PC-9 (cell line): ENCODE measurements around the gene CYB5RL. TPM values are rescaled to one million over a fixed set of nuclear protein-coding genes. Genes with fewer than 3 reads are reported as not detected.
"Not testable (repeated sequence)": the region's sequence is repeated elsewhere in the genome, so short reads cannot be mapped to it uniquely, and the experiment has no call there.

Source experiments
- BruUV-seq: library from RNA; stranded (reverse); fragments of 400-500 nt; replicated peaks from 2 replicates; lab custom pipeline; 2021; lab: Mats Ljungman, UMichigan
- CTCF ChIA-PET: fragments of 300-600 bp; sonication (Branson Sonifier 250); formaldehyde crosslinking; loops from one replicate; lab custom pipeline; 2022; ENCODE audit warnings: antibody characterized with exemption; lab: Charles Lee
- POLR2A ChIA-PET: fragments of 300-600 bp; sonication (Branson Sonifier 250); formaldehyde crosslinking; loops from one replicate; lab custom pipeline; 2022; ENCODE audit warnings: antibody characterized with exemption; ENCODE audit not compliant: unreplicated experiment; lab: Charles Lee
- DNase-seq, 2 experiments: peaks; one replicate each; pipeline versions ENCODE4 v3.0.0 to v3.0.0-alpha.2; 2015 to 2022; ENCODE audit warnings: mixed read lengths in 1 of 2
- H2AFZ ChIP-seq: fragments of 200-600 bp; sonication (generic); 2 replicates; pipeline ENCODE4 v1.8.1; 2017; ENCODE audit warnings: antibody characterized with exemption
- H3F3A ChIP-seq: fragments of 200-600 bp; sonication (generic); 2 replicates; pipeline ENCODE4 v1.8.1; 2017; ENCODE audit warnings: antibody characterized with exemption, mild to moderate bottlenecking, low read depth; ENCODE audit not compliant: insufficient read depth
- H3K27ac ChIP-seq: fragments of 200-600 bp; sonication (generic); 2 replicates; pipeline ENCODE4 v1.6.1; 2016; ENCODE audit warnings: mixed run types
- H3K27me3 ChIP-seq: fragments of 200-600 bp; sonication (generic); 2 replicates; pipeline ENCODE4 v1.6.1; 2016; ENCODE audit warnings: low read depth, mixed run types; ENCODE audit not compliant: insufficient read depth
- H3K36me3 ChIP-seq: fragments of 200-600 bp; sonication (generic); 2 replicates; pipeline ENCODE4 v1.6.1; 2016; ENCODE audit warnings: low read depth, mixed run types
- H3K4me1 ChIP-seq: fragments of 200-600 bp; sonication (generic); replicated peaks from 2 replicates; pipeline ENCODE4 v1.6.1; 2016; ENCODE audit warnings: mixed run types; ENCODE audit not compliant: insufficient read depth
- H3K4me2 ChIP-seq: fragments of 200-600 bp; sonication (generic); 2 replicates; pipeline ENCODE4 v1.6.1; 2017; ENCODE audit warnings: mixed run types
- H3K4me3 ChIP-seq: fragments of 200-600 bp; sonication (generic); 2 replicates; pipeline ENCODE4 v1.6.1; 2016; ENCODE audit warnings: mixed run types
- H3K79me2 ChIP-seq: fragments of 200-600 bp; sonication (generic); 2 replicates; pipeline ENCODE4 v1.6.1; 2017; ENCODE audit warnings: low read depth, mixed run types
- H3K9me2 ChIP-seq: fragments of 200-600 bp; sonication (generic); 2 replicates; pipeline ENCODE4 v1.8.1; 2017; ENCODE audit warnings: mild to moderate bottlenecking; ENCODE audit not compliant: insufficient read depth
- H3K9me3 ChIP-seq: fragments of 200-600 bp; sonication (generic); 2 replicates; pipeline ENCODE4 v1.8.1; 2016; ENCODE audit warnings: low read depth; ENCODE audit not compliant: insufficient read depth
- H4K20me1 ChIP-seq: fragments of 200-600 bp; sonication (generic); 2 replicates; pipeline ENCODE4 v1.8.1; 2017; ENCODE audit not compliant: insufficient read depth
- EZH2 ChIP-seq: fragments of 200-600 bp; sonication (generic); IDR thresholded peaks from 2 replicates; pipeline ENCODE4 v1.8.0; 2017; ENCODE audit warnings: antibody characterized with exemption, low read depth
- intact Hi-C: fragments of 100-400 bp; cut with micrococcal nuclease; formaldehyde crosslinking; loops from one replicate; pipeline ENCODE4 v1.10.0; 2022; ENCODE audit not compliant: unreplicated experiment
- total RNA-seq: library from RNA; stranded (reverse); gene quantifications from 2 replicates; pipeline ENCODE4 v1.2.3, GENCODE V29; 2021
- TF ChIP-seq, protein P1 (sequence below): fragments of 200-600 bp; sonication (generic); conservative IDR thresholded peaks from 2 replicates; pipeline ENCODE4 v1.6.1; 2017; ENCODE audit warnings: mixed run types, antibody characterized with exemption, mild to moderate bottlenecking, moderate library complexity

CYB5RL gene
- total RNA-seq, 1 experiment from 2014 or later: 6.7 TPM

DNA sequence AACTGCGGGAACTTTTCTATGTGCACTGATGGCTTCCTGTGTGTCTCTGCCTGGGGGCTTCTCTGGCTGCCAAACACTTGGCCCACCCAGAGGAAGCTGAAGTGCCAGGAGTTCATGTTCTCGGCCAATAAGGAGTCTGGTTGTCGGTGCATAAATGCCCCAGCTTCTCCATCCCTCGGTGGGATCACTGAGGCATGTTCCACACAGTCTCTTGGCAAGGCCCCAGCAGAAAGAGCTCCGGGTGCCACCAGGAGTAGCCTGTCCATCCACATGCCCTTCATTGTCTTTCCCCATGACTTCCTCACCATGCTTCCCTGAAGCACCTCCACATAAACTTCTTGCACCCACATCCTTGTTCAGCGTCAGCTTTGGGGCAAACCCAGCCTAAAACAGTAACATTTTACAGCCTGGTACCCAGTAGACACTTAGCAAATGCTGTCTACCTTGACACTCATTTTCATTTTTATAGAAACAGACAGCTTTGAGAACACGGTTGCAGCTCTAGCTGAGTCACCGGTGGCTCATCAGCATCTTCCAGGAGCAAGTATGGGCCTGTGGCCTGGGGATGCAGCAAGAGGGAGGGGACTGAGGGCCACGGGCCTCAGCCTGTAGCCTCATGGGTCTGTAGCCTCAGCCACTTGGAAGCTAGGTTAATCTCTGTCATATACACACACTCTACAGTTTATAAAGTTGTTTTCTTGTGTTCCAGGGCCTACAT is 32.2 kb downstream of the CYB5RL start:
- no peak overlapping the region for H3K4me3 ChIP-seq
- H4K20me1 ChIP-seq: no peaks in the 10 kb centered on the region
- ChIA-PET CTCF (no interaction called here), POLR2A (no interaction called here)
- H3K9me2 ChIP-seq: no peaks in the 10 kb centered on the region
- H3K27ac ChIP-seq: no peak overlapping the region
- BruUV-seq: no TSS peak
- H3K27me3 ChIP-seq: no peaks in the 10 kb centered on the region
- no peaks in the 10 kb centered on the region for H3K36me3 ChIP-seq
- intact Hi-C loops: no loop called here
- no peak overlapping the region for H2AFZ ChIP-seq
- no peak for DNase-seq
- H3K4me2 ChIP-seq: no peak overlapping the region
- TF ChIP-seq, protein P1, sequence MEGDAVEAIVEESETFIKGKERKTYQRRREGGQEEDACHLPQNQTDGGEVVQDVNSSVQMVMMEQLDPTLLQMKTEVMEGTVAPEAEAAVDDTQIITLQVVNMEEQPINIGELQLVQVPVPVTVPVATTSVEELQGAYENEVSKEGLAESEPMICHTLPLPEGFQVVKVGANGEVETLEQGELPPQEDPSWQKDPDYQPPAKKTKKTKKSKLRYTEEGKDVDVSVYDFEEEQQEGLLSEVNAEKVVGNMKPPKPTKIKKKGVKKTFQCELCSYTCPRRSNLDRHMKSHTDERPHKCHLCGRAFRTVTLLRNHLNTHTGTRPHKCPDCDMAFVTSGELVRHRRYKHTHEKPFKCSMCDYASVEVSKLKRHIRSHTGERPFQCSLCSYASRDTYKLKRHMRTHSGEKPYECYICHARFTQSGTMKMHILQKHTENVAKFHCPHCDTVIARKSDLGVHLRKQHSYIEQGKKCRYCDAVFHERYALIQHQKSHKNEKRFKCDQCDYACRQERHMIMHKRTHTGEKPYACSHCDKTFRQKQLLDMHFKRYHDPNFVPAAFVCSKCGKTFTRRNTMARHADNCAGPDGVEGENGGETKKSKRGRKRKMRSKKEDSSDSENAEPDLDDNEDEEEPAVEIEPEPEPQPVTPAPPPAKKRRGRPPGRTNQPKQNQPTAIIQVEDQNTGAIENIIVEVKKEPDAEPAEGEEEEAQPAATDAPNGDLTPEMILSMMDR: no peak
- no peak for TF ChIP-seq EZH2
- no peaks in the 10 kb centered on the region for H3F3A ChIP-seq
- no peaks in the 10 kb centered on the region for H3K9me3 ChIP-seq
- no peaks in the 10 kb centered on the region for H3K4me1 ChIP-seq
- no peaks in the 10 kb centered on the region for H3K79me2 ChIP-seq

DNA sequence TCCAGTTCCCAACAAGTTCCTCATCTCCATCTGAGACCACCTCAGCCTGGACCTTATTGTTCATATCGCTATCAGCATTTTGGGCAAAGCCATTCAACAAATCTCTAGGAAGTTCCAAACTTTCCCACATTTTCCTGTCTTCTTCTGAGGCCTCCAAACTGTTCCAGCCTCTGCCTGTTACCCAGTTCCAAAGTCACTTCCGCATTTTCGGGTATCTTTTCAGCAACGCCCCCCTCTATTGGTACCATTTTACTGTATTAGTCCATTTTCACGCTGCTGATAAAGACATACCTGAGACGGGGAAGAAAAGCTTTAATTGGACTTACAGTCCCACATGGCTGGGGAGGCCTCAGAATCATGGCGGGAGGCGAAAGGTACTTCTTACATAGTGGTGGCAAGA is 33.5 kb downstream of the CYB5RL start:
- DNase-seq, POLR2A ChIA-PET, H3K36me3 ChIP-seq, BruUV-seq, CTCF ChIA-PET, H3K27me3 ChIP-seq, H3K4me2 ChIP-seq, H3K79me2 ChIP-seq, H3F3A ChIP-seq, H4K20me1 ChIP-seq, H3K9me3 ChIP-seq, intact Hi-C loops, H3K9me2 ChIP-seq, H3K4me1 ChIP-seq, H2AFZ ChIP-seq, H3K27ac ChIP-seq, H3K4me3 ChIP-seq: not testable (repeated sequence)

DNA sequence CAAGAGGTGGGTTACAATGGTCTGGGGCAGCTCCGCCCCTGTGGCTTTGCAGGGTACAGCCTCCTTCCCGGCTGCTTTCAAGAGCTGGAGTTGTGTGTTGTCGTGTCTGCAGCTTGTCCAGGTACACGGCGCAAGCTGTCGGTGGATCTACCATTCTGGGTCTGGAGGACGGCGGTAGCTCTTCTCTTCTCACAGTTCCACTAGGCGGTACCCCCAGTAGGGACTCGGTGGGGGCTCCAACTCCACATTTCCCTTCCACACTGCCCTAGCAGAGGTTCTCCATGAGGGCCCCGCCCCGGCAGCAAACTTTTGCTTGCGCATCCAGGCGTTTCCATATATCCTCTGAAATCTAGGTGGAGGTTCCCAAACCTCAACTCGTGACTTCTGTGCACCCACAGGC is 34.7 kb downstream of the CYB5RL start:
- H4K20me1 ChIP-seq: no peaks in the 10 kb centered on the region
- H3K9me2 ChIP-seq: no peaks in the 10 kb centered on the region
- intact Hi-C loops: no loop called here
- H3K27ac ChIP-seq: no peak overlapping the region
- H3K27me3 ChIP-seq: no peaks in the 10 kb centered on the region
- H3K4me1 ChIP-seq: no peaks in the 10 kb centered on the region
- no peaks in the 10 kb centered on the region for H3K36me3 ChIP-seq
- no peak for DNase-seq
- H3F3A ChIP-seq: no peaks in the 10 kb centered on the region
- no peak for TF ChIP-seq EZH2
- TF ChIP-seq, protein P1: no peak
- H3K79me2 ChIP-seq: no peaks in the 10 kb centered on the region
- CTCF ChIA-PET: no interaction called here
- H3K4me3 ChIP-seq: no peak overlapping the region
- no peaks in the 10 kb centered on the region for H3K9me3 ChIP-seq
- H2AFZ ChIP-seq: no peak overlapping the region
- H3K4me2 ChIP-seq: no peak overlapping the region
- POLR2A ChIA-PET: no interaction called here
- BruUV-seq: no TSS peak

DNA sequence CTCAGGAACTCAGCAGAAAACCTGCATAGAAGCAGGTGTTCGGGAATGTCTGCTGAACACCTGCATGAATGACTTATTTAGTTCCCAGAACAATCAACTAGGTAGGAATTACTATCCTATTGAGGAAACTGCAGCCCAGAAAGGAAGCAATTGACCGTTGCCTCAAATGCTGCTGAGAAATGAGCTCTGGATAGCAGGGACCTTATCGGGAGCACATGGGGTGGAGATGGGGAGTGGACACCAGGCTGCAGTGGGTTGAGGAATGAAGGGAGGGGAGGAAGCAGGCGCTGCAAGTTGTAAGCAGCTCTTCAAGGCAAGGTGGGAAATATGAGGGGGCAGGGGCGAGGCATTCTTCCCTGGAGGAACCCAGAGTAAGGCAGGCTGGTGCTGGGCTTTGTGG is 36.3 kb downstream of the CYB5RL start:
- BruUV-seq: no TSS peak
- POLR2A ChIA-PET: interaction anchor here (0.5 kb wide), 1 partner anchor 91 kb away, joined by 6 read pairs; no protein-coding TSS in a partner anchor
- H2AFZ ChIP-seq: no peak overlapping the region
- no peaks in the 10 kb centered on the region for H3K36me3 ChIP-seq
- CTCF ChIA-PET: no interaction called here
- H3K4me3 ChIP-seq: no peak overlapping the region
- no peaks in the 10 kb centered on the region for H3K9me3 ChIP-seq
- no peaks in the 10 kb centered on the region for H3K9me2 ChIP-seq
- no peak for TF ChIP-seq EZH2
- TF ChIP-seq, protein P1: no peak
- H3K27ac ChIP-seq: no peak overlapping the region
- intact Hi-C loops: no loop called here
- H3K27me3 ChIP-seq: no peaks in the 10 kb centered on the region
- no peaks in the 10 kb centered on the region for H4K20me1 ChIP-seq
- no peaks in the 10 kb centered on the region for H3F3A ChIP-seq
- no peaks in the 10 kb centered on the region for H3K79me2 ChIP-seq
- no peaks in the 10 kb centered on the region for H3K4me1 ChIP-seq
- H3K4me2 ChIP-seq: no peak overlapping the region
- no peak for DNase-seq
